ENCODE results near the gene GSTM3. TPM values are rescaled to one million over a fixed set of nuclear protein-coding genes. Genes with fewer than 3 reads are reported as not detected.
"Not testable (repeated sequence)": the region's sequence is repeated elsewhere in the genome, so short reads cannot be mapped to it uniquely, and the experiment has no call there.

GSTM3 gene
- total RNA-seq, 8 experiments from 2014 or later: 61.8 to 639 (median 82.1) TPM

DNA sequence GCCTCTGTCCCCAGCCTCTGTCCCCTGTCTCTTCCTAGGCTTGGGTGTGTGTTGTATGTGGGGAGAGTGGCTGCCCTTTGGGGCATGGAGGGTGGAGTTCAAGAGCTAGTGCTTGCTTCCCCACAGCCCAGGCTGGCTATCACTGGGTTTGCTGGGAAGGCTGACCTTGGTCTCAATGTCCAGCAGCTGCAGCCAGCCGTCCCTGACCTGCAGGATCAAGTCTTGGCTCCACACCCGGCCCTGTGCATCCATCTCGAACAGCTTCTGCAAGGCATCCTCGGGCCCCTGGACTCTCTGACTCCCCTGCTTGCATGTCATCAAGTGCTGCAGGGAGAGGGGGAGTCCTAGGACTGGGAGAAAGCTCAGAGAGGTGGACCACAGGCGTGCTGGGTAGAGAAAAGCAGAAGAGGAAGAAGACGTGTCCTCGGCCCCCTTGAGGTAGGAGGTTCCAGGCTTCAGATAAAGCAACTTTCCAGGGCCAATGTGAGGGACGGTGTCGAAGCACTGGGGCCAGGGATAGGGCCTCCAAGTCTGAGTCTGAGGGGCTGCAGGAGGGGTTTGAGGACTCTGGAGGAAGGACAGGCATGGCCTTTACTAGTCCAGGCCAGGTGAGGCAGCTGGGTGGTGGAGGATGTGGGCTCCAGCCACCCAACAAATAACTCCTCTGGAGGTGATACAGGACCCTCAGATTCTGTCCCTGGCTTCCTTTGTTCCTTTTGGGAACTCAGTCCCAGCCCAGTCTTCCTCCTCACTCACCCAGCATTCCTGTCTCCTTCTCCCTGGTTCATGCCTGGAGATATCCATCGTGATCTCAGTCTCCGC, 18.9 kb upstream of the GSTM3 start:
- no peak overlapping the region for H3K4me3 ChIP-seq
- H3K4me1 ChIP-seq (replicated peaks in 1 of 2): no peaks in the 10 kb centered on the region
- WGBS, 10 experiments: 60 to 86% (median 82%) methylated on average over 1 to 7 of the region's 11 CpGs; no CpG with 5 or more reads in 4 of the 10 experiments
- in situ Hi-C loops (cut with MboI; ENCODE audit: low pct_unique_long_range_greater_than_20kb in 2 of 9, low sequenced_read_pairs in 9 of 9, unreplicated experiment in 9 of 9): loop anchor here in 3 of 9 experiments (25.0 kb wide), 3 partner anchors 97 to 222 kb away; partner anchors contain the start of genes GNAI3 (in 2 of the 3), GPR61 (in 2 of the 3), GSTM2 (in 1 of the 3) and GSTM4 (in 1 of the 3)
- H3K27ac ChIP-seq: no peak overlapping the region
- ATAC-seq (replicated peaks in 6 of 8): no peak

DNA sequence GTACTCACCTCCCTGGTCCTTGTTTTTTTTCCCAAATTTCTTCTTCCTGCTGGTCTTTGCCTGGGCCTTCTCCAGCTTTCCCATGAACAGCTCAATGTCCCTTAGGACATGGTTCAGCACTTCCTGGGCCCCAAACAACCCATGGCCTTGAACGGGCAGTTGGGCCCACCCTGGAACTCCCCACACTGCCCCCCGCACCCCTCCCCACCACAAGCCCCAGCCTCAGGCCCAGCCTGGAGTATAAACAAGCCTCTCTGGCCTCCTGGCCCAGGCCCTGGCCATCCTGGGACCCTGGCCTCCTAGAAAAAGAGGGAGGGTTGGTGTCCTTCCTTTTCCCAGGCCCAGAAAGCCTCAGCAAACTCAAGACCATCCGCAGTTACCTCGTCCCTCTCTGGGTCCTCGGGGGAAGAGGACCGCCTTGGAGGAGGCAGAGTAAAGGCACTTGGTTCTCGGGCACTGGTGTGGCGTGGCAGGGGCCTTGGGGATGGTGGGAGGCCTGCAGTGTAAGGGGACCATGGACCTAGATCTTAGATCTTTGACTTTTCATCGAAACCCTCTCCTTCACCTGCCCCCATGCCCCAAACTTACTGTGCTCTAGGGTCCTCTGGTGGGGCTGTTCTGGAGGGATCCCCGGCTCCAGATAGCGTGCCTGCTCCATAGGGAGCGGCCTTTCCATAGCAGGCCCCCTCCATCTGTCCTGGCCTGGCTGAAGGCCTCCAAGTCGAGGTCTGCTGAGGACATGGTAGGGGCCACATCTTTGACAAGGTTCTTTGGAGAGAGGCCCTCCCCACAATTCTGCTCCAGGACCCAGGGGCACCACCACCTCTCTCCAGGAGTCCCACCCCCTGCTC, 17.3 kb upstream of the GSTM3 start:
- no peak overlapping the region for H3K27ac ChIP-seq
- WGBS, 10 experiments: 77 to 100% (median 100%) methylated on average over 1 to 6 of the region's 13 CpGs; no CpG with 5 or more reads in 3 of the 10 experiments
- no peak overlapping the region for H3K4me3 ChIP-seq
- no peaks in the 10 kb centered on the region for H3K4me1 ChIP-seq (replicated peaks in 1 of 2)
- in situ Hi-C loops (cut with MboI; ENCODE audit: low pct_unique_long_range_greater_than_20kb in 2 of 9, low sequenced_read_pairs in 9 of 9, unreplicated experiment in 9 of 9): loop anchor here in 3 of 9 experiments (25.0 kb wide), 3 partner anchors 96 to 221 kb away; partner anchors contain the start of genes GNAI3 (in 2 of the 3), GPR61 (in 2 of the 3), GSTM2 (in 1 of the 3) and GSTM4 (in 1 of the 3)
- ATAC-seq (replicated peaks in 6 of 8): no peak

DNA sequence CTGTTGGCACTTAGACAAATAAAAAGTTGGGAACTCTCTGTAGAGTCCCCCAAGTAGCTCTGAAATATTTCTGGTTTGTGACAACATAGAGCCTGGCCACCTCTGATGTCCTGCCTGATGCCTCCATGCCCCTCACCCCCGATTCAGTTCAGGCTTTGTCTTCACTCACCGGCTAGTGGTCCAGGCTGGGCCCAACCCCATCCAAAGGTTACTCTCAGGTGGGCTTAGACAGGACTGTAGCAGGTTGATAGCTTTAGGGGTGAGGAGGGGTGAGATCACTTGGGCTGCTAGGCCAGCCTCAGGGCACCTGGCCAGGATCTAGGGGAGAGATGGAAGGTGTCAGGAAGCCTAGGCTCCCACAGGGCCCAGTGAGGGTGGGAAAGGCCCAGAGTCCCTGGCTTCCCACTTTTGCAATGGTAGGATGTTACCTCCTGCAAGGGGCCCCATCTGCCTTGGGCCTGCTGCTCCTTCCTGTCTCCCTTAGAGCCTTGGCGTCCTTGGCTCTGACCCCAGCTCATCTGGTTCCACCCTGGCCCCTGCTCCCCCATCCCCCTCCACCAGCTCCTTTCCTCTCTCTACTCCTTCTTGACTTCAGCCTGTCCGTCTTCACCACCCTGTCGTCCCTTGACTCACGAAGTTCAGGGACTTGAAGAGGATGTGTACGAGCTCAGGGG, 16.1 kb upstream of the GSTM3 start:
- 62 to 100% (median 75%) methylated on average over 1 to 6 of the region's 7 CpGs; no CpG with 5 or more reads in 3 of the 10 experiments for WGBS, 10 experiments
- in situ Hi-C loops (cut with MboI; ENCODE audit: low pct_unique_long_range_greater_than_20kb in 2 of 9, low sequenced_read_pairs in 9 of 9, unreplicated experiment in 9 of 9): loop anchor here in 3 of 9 experiments (25.0 kb wide), 3 partner anchors 95 to 220 kb away; partner anchors contain the start of genes GNAI3 (in 2 of the 3), GPR61 (in 2 of the 3), GSTM2 (in 1 of the 3) and GSTM4 (in 1 of the 3)
- H3K4me1 ChIP-seq (replicated peaks in 1 of 2): no peaks in the 10 kb centered on the region
- ATAC-seq (replicated peaks in 6 of 8): no peak
- H3K27ac ChIP-seq: no peak overlapping the region
- no peak overlapping the region for H3K4me3 ChIP-seq

DNA sequence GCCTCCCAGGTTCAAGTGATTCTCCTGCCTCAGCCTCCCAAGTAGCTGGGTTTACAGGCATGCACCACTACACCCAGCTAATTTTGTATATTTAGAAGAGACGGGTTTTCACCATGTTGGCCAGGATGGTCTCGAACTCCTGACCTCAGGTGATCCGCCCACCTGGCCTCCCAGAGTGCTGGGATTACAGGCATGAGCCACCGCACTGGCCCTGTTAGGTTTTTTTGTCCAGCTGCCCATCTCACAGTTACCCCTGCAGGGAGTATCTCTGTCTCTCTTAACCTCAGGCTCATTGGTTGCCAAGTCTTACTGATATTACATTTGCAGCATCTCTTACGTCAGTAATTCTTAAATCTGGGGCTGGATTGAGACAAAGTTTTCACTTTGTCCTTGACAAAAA, 15.5 kb upstream of the GSTM3 start:
- H3K4me1 ChIP-seq (replicated peaks in 1 of 2); H3K27ac ChIP-seq; ATAC-seq (replicated peaks in 6 of 8); H3K4me3 ChIP-seq: not testable (repeated sequence)
- 60 to 100% (median 88%) methylated on average over 1 to 5 of the region's 5 CpGs; no CpG with 5 or more reads in 1 of the 10 experiments for WGBS, 10 experiments
- in situ Hi-C loops (cut with MboI; ENCODE audit: low pct_unique_long_range_greater_than_20kb in 2 of 9, low sequenced_read_pairs in 9 of 9, unreplicated experiment in 9 of 9): loop anchor here in 3 of 9 experiments (25.0 kb wide), 3 partner anchors 94 to 219 kb away; partner anchors contain the start of genes GNAI3 (in 2 of the 3), GPR61 (in 2 of the 3), GSTM2 (in 1 of the 3) and GSTM4 (in 1 of the 3)

DNA sequence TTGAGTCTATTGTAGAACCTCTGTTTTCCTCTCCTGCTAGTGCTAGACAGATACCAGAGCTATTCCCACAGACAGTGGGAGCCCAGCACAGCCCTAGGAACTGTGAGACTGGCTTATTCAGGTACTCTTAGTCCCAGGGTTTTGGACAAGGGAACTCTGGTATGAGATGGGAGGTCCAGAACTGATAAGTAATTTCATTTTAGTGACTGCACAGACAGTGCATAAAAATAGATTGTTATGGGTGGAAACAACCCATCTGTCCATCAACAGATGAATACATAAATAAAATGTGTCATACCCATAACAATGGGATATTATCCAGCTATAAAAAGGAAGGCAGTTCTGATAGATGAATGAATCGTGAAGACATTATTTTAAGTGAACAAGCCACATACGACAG, 13.9 kb upstream of the GSTM3 start:
- in situ Hi-C loops (cut with MboI; ENCODE audit: low pct_unique_long_range_greater_than_20kb in 2 of 9, low sequenced_read_pairs in 9 of 9, unreplicated experiment in 9 of 9): loop anchor here in 3 of 9 experiments (25.0 kb wide), 3 partner anchors 92 to 217 kb away; partner anchors contain the start of genes GNAI3 (in 2 of the 3), GPR61 (in 2 of the 3), GSTM2 (in 1 of the 3) and GSTM4 (in 1 of the 3)
- H3K27ac ChIP-seq: no peak overlapping the region
- 36 to 100% (median 89%) methylated on average over 1 to 2 of the region's 2 CpGs; no CpG with 5 or more reads in 1 of the 10 experiments for WGBS, 10 experiments
- ATAC-seq (replicated peaks in 6 of 8): no peak
- H3K4me3 ChIP-seq: no peak overlapping the region
- H3K4me1 ChIP-seq (replicated peaks in 1 of 2): no peaks in the 10 kb centered on the region

DNA sequence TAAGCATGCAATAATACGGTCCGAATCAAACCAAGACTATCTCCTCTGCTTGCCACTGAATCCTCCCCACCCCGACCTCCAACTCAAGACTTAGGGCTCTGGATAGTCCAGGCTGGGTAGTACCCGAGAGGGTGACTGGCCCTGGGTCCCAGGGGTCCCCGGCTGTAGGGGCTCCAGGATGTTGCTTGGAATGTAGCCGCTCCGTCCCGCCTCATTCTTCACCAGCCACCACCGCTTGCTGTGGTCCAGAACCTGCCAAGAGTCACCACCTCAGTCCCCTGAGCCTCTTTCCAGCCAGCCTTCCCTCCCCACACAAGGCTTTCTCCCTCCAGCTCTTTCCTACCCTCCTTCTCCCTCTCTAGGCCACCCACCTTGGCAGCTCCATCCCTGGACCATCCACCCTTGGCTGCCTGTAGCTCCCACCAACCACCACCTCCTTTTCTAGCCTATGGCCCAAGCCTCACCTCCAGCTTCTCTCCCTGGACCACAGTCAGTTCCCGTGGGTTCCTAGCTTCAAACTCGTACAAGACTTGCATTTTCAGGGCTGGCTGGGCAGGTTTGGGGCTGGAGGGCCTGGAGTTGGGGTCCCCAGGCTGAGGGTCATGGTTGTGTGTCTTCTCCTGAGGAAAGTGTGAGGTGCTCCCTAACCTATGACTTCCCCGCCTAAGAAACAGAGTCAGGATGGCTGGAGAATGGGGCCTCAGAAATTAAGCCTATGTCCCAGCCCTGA, 10.9 kb upstream of the GSTM3 start:
- in situ Hi-C loops (cut with MboI; ENCODE audit: low pct_unique_long_range_greater_than_20kb in 2 of 9, low sequenced_read_pairs in 9 of 9, unreplicated experiment in 9 of 9): loop anchor here in 3 of 9 experiments (25.0 kb wide), 3 partner anchors 89 to 214 kb away; partner anchors contain the start of genes GNAI3 (in 2 of the 3), GPR61 (in 2 of the 3), GSTM2 (in 1 of the 3) and GSTM4 (in 1 of the 3)
- 55 to 80% (median 69%) methylated on average over 1 to 11 of the region's 12 CpGs; no CpG with 5 or more reads in 2 of the 10 experiments for WGBS, 10 experiments

DNA sequence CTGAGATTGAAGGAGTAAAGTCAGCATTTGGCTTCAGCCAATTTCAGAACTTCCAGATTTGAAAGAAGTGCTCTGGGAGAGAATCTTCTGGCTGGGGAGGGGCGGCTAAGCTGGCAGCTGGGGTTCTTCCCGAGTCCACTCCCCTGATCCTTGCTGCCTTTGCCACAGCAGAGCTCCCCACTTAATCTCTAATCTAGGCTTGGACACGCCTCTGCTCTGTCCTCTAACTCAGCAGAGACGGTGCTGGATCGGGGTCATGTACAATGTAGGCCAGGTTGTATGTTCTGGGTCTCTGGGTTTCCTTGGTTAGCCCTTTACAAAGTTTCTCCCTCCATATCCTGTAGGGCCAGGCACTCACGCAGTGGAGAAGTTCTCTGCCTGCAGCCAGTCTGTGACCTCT, 10.1 kb upstream of the GSTM3 start:
- no peak overlapping the region for H3K4me3 ChIP-seq
- 60 to 100% (median 78%) methylated on average over 1 to 6 of the region's 6 CpGs; no CpG with 5 or more reads in 5 of the 10 experiments for WGBS, 10 experiments
- no peaks in the 10 kb centered on the region for H3K4me1 ChIP-seq (replicated peaks in 1 of 2)
- ATAC-seq (replicated peaks in 6 of 8): no peak
- no peak overlapping the region for H3K27ac ChIP-seq
- in situ Hi-C loops (cut with MboI; ENCODE audit: low pct_unique_long_range_greater_than_20kb in 2 of 9, low sequenced_read_pairs in 9 of 9, unreplicated experiment in 9 of 9): loop anchor here in 3 of 9 experiments (25.0 kb wide), 3 partner anchors 89 to 214 kb away; partner anchors contain the start of genes GNAI3 (in 2 of the 3), GPR61 (in 2 of the 3), GSTM2 (in 1 of the 3) and GSTM4 (in 1 of the 3)

More for the DNA sequence above, 10.9 kb upstream of the GSTM3 start:
- H3K4me1 ChIP-seq (replicated peaks in 1 of 2): no peaks in the 10 kb centered on the region
- no peak for ATAC-seq (replicated peaks in 6 of 8)
- no peak overlapping the region for H3K27ac ChIP-seq
- H3K4me3 ChIP-seq: no peak overlapping the region

DNA sequence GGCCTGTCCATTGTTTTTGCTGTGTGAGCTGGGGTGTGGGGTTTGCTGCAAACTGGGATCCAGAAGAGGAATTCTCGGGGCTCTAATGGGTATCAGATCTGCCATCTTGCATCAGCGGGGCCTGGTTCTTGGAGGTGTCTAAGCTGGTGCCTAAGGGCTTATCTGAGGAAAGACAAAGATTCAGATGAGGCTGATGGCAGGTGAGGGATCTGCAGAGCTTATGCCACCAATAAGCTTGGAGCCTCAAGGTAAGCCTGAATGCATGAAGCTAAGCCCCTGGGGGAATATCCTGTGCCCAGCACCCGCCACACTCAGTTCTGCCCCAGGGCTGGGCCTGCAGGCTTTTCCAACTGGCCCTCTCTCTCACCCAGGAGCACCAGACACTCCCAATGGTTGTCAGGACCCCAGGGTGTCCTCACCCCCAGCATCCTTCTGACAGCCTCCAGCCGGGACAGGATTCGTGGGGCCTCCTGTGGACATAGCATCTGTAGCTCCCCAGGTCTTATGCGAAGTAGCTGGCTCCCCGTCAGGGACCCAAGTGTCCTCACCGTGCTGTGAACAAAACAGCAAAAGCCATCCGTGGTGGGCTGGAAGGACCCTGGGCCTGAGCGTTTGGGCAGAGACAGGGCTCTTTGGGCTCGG, 9.5 kb upstream of the GSTM3 start:
- Histone ChIP-seq H3K4me3 (no peak overlapping the region), H3K4me1 (replicated peaks in 1 of 2) (no peaks in the 10 kb centered on the region), H3K27ac (no peak overlapping the region)
- WGBS, 10 experiments: 67 to 93% (median 75%) methylated on average over 2 to 9 of the region's 11 CpGs; no CpG with 5 or more reads in 1 of the 10 experiments
- in situ Hi-C loops (cut with MboI; ENCODE audit: low pct_unique_long_range_greater_than_20kb in 2 of 9, low sequenced_read_pairs in 9 of 9, unreplicated experiment in 9 of 9): loop anchor here in 3 of 9 experiments (25.0 kb wide), 3 partner anchors 88 to 213 kb away; partner anchors contain the start of genes GNAI3 (in 2 of the 3), GPR61 (in 2 of the 3), GSTM2 (in 1 of the 3) and GSTM4 (in 1 of the 3)
- no peak for ATAC-seq (replicated peaks in 6 of 8)

DNA sequence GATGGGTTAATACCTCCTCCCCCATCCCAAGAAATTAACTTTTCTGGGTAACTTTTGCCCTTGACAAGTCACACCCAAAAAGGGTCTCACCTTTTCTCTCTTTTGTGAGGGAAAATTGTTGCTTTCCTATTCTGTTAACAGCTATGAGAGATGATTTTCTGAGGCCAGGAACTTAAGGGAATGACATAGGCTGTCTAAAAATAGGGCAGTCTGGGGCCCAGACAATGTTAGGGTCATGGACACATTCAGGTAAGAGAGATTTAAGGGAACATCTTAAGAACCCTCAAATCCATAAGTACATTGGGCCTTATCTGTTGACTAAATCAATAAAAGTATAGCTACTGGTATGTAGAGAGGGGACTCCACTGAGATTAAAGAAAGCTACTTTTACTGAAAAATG, 8.4 kb upstream of the GSTM3 start:
- in situ Hi-C loops (cut with MboI; ENCODE audit: low pct_unique_long_range_greater_than_20kb in 2 of 9, low sequenced_read_pairs in 9 of 9, unreplicated experiment in 9 of 9): loop anchor here in 1 of 9 experiments (25.0 kb wide), 1 partner anchor 112 kb away; no protein-coding TSS in a partner anchor
- no peak for ATAC-seq (replicated peaks in 6 of 8)

DNA sequence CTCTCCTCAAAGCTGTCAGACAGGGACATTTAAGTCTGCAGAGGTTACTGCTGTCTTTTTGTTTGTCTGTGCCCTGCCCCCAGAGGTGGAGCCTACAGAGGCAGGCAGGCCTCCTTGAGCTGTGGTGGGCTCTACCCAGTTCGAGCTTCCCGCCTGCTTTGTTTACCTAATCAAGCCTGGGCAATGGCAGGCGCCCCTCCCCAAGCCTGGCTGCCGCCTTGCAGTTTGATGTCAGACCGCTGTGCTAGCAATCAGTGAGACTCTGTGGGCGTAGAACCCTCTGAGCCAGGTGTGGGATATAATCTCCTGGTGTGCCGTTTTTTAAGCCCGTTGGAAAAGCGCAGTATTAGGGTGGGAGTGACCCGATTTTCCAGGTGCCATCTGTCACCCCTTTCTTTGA, 7.5 kb upstream of the GSTM3 start:
- not testable (repeated sequence) for H3K4me1 ChIP-seq (replicated peaks in 1 of 2); H3K4me3 ChIP-seq; H3K27ac ChIP-seq; ATAC-seq (replicated peaks in 6 of 8)
- in situ Hi-C loops (cut with MboI; ENCODE audit: low pct_unique_long_range_greater_than_20kb in 2 of 9, low sequenced_read_pairs in 9 of 9, unreplicated experiment in 9 of 9): loop anchor here in 1 of 9 experiments (25.0 kb wide), 1 partner anchor 111 kb away; no protein-coding TSS in a partner anchor
- no CpG with 5 or more reads among the region's 10 CpGs for WGBS, 10 experiments

More for the DNA sequence above, 8.4 kb upstream of the GSTM3 start:
- Histone ChIP-seq H3K4me1 (replicated peaks in 1 of 2) (no peaks in the 10 kb centered on the region), H3K4me3 (no peak overlapping the region), H3K27ac (no peak overlapping the region)
